AG09309 (cell line): ENCODE data around the gene ODAD3.
A peak's percentile ranks its signal among the peaks of the same experiment; 100 is the strongest.
"Not testable (repeated sequence)": the region's sequence is repeated elsewhere in the genome, so short reads cannot be mapped to it uniquely, and the experiment has no call there.

Experiments
- DNase-seq: peaks from one replicate; pipeline ENCODE4 v3.0.0-alpha.2; 2010; ENCODE audit warnings: low read depth
- H3K4me3 ChIP-seq: 2 replicates; pipeline ENCODE4 v1.5.1; 2011; ENCODE audit warnings: mild to moderate bottlenecking, low read depth, low read length, moderate library complexity; ENCODE audit not compliant: control insufficient read depth
- CTCF ChIP-seq: IDR thresholded peaks from 2 replicates; pipeline ENCODE4 v1.5.1; 2011; ENCODE audit warnings: mild to moderate bottlenecking, low read depth, low read length, inconsistent platforms; ENCODE audit not compliant: insufficient read depth, control insufficient read depth; ENCODE audit errors: missing control alignments

ODAD3 gene

GRCh38 chr19:11457831-11458230, 22.9 kb upstream of the ODAD3 start:
- no peak for DNase-seq
- TF ChIP-seq CTCF, result no peak
- no peak overlapping the region for H3K4me3 ChIP-seq

DNA sequence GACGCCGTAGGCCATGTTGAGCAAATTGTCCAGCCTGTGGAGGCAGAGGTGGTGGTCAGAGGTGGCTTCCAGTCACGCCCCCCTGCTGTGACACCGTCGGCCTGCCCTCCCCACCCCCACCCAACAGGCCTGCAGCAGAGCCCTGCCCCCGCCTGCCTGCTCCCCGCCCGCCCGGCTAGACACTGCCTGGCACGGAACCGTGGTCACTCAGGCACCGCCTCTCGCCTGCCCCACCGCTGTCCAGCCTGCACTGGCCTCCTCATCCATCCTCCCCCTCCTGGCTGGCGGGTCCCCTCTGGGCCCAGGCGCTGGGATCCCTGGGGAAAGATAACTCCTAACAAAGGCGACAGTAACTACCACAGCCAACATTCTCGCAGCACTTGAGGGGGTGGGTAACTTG, 22.2 kb upstream of the ODAD3 start:
- no peak for TF ChIP-seq CTCF
- DNase-seq, result no peak

DNA sequence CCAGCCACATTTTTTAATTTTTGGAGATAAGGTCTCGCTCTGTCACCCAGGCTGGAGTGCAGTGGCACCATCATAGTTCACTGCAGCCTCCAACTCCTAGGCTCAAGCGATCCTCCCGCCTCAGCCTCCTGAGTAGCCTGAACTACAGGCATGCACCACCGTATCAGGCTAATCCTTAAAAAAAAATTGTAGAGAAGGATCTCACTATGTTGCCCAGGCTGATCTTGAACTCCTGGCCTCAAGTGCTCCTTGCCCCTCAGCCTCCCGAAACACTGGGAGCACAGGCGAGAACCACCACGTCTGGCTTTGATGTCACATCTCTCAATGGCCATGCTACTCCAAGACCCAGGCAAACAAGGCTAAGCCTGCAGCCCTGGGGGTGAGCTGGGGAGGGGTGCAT, 21.7 kb upstream of the ODAD3 start:
- DNase-seq, result no peak
- no peak overlapping the region for H3K4me3 ChIP-seq
- TF ChIP-seq CTCF, result no peak

More for the DNA sequence above, 22.2 kb upstream of the ODAD3 start:
- no peak overlapping the region for H3K4me3 ChIP-seq

GRCh38 chr19:11455233-11455554, 20.3 kb upstream of the ODAD3 start:
- H3K4me3 ChIP-seq, result not testable (repeated sequence)

DNA sequence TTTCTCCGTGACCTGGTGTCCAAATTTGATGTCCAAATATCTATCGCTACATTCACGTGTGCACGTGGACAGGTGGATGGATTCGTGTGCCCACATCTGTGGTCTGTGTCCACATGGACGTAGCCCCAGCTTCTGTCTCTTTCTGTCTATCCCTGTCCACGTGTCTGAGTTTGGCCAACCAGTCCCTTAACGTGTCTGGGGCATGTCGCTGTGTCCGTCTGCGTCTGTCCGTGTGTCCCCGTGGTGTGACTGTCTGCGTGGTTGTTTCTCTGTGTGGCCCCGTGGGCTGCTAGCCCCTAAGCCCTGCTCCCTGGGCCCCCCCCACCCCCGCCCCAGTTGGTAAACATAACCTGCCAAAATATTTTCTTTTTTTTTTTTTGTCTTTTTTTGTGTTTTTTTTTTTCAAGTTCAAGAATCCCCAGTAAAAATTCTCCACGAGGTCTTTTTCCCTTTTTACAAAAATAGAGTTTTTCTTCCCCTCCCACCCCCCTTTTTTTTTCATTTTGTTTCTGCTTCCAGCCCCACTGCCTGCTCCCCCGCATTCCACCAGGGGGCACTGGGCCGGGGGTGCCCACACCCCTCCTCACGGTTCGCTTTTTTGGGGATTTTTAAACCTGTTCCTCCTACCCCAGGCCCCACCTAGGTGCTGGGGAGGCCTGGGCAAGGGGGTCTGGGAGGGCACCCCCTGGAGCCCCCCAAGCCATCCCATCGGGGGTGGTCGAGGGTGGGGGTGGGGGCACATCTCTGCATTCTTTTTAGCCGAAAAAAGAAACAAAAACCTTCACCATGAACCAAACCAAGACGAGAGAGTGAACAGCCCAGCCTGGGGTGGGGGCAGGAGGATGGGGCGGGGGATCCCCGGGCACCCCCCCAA, 18.8 kb upstream of the ODAD3 start:
- no peak for DNase-seq
- no peak overlapping the region for H3K4me3 ChIP-seq
- peak; percentile 33 for TF ChIP-seq CTCF

More at GRCh38 chr19:11455233-11455554, 20.3 kb upstream of the ODAD3 start:
- DNase-seq, result not testable (repeated sequence)

DNA sequence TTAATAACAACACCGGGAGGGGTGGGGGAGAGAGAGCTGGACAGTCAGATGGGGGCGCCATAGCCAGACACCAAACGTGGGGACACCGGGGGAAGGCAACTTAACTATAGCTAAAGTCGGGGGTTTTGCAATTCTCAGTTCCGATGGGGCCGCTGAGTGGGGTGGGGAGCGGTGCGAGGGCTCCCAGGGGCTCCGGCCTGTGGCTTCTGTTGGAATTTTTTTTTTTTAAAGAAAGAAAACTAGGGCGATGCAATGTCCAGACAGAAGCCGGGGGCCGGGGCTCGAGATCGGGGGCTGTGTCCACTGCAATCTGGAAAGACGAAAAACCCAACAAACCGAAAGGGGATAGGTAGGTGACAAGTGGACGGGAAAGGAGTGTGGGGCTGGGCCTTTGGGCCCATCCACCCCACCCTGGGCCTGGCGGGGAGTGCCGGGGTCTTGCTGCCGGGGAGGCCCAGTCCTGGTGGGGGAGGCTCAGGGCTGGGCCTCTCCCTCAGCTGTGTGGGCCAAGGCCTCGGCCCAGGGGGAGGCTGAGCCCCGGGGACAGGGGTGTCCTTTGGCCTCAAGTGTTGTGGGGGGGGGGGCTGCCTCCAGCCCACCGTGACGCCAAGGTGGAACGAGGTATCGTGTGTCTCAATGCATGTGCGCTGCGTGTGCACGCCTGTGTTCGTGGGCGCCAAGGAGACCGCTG, 17.8 kb upstream of the ODAD3 start:
- TF ChIP-seq CTCF, result no peak

More for the DNA sequence above, 17.8 kb upstream of the ODAD3 start:
- no peak for DNase-seq
- H3K4me3 ChIP-seq, result no peak overlapping the region
